ENCODE data around the gene SFRP2. TPM values are rescaled to one million over a fixed set of nuclear protein-coding genes. Genes with fewer than 3 reads are reported as not detected.

Gene SFRP2
- total and polyA plus RNA-seq, 2 of the 4 experiments (the other 2 are of a cell fraction), result not detected

DNA sequence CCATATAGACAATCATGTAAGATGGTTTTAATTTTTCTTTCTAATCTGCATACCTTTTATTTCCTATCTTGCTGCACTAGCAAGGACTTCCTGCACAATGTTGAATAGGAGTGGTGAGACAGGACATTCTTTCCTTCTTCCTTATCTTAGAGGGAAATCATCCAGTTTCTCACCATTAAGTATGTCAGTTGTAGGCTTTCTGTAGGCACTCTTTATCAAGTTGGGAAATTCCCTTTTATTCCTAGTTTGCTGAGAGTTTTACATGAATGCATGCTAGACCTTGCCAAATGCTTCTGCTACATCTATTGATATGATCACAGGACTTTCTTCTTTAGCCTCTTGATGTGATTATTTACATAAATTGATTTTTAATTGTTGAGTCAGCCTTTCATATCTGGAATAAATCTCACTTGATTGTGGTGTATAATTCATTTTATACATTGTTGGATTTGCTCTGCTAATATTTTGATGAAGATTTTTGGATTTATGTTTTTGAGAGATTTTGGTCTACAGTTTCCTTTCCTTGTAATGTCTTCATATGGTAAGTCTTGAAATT lies 52.9 kb downstream of the SFRP2 start:
- Histone ChIP-seq H2AK9ac (replicated peaks; ENCODE audit: low read depth, low read length, poor library complexity) (no peak overlapping the region), H4K91ac (ENCODE audit: insufficient read depth, low read depth, low read length) (no peak overlapping the region), H2BK5ac (ENCODE audit: low read depth, low read length, poor library complexity, severe bottlenecking) (no peak overlapping the region), H3K23ac (ENCODE audit: low read depth, low read length) (no peak overlapping the region), H4K8ac (ENCODE audit: low read depth in 2 of 2, low read length in 2 of 2) (no peak overlapping the region), H3K18ac (ENCODE audit: low read depth, low read length) (no peak overlapping the region), H2AFZ (replicated peaks; ENCODE audit: low read length, poor library complexity) (no peak overlapping the region), H3K9me1 (ENCODE audit: insufficient read depth, low read length) (no peaks in the 10 kb centered on the region), H3K4me1 (ENCODE audit: control insufficient read depth, insufficient read depth, low read length) (no peaks in the 10 kb centered on the region), H2BK20ac (ENCODE audit: low read depth, low read length) (no peak overlapping the region), H3K79me1 (ENCODE audit: low read depth in 1 of 2, low read length in 2 of 2) (no peaks in the 10 kb centered on the region), H4K5ac (ENCODE audit: low read depth, low read length) (no peak overlapping the region), H2BK120ac (ENCODE audit: low read depth, low read length) (no peak overlapping the region), H3K36me3 (ENCODE audit: control insufficient read depth, insufficient read depth, low read length) (no peaks in the 10 kb centered on the region), H2AK5ac (ENCODE audit: low read depth, low read length) (no peak overlapping the region), H3K56ac (ENCODE audit: extremely low read depth, insufficient read depth, low read length) (no peak overlapping the region), H2BK15ac (ENCODE audit: low read depth, low read length) (no peak overlapping the region), H3K27me3 (ENCODE audit: control insufficient read depth, insufficient read depth, low read length) (no peaks in the 10 kb centered on the region), H3K4me3 (ENCODE audit: insufficient read depth, low read depth, low read length) (no peak overlapping the region), H4K20me1 (ENCODE audit: insufficient read depth, low read length) (no peaks in the 10 kb centered on the region), H3K4ac (ENCODE audit: low read depth, low read length) (no peak overlapping the region), H3K27ac (ENCODE audit: insufficient read depth, low read length) (no peak overlapping the region), H3K9me3 (ENCODE audit: control insufficient read depth, insufficient read depth, low read length) (no peaks in the 10 kb centered on the region), H3K9ac (ENCODE audit: low read depth, low read length) (no peak overlapping the region), H3K4me2 (ENCODE audit: low read depth, low read length) (no peak overlapping the region), H3K14ac (replicated peaks; ENCODE audit: low read depth, low read length) (no peak overlapping the region)
- CTCF ChIA-PET, result no interaction called here
- TF ChIP-seq MXI1 (IDR thresholded peaks at IDR 0.05; ENCODE audit: borderline replicate concordance, low read depth, low read length), result no peak
- TF ChIP-seq FOS (IDR thresholded peaks at IDR 0.05; ENCODE audit: low read depth, low read length), result no peak
- TF ChIP-seq, protein P1, sequence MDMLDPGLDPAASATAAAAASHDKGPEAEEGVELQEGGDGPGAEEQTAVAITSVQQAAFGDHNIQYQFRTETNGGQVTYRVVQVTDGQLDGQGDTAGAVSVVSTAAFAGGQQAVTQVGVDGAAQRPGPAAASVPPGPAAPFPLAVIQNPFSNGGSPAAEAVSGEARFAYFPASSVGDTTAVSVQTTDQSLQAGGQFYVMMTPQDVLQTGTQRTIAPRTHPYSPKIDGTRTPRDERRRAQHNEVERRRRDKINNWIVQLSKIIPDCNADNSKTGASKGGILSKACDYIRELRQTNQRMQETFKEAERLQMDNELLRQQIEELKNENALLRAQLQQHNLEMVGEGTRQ (IDR thresholded peaks at IDR 0.05; ENCODE audit: low read depth, low read length), result no peak
- TF ChIP-seq RFX5 (IDR thresholded peaks at IDR 0.05; ENCODE audit: low read depth, low read length), result no peak
- no peak for TF ChIP-seq ELK1 (IDR thresholded peaks at IDR 0.05; ENCODE audit: borderline replicate concordance, low read depth, low read length)
- TF ChIP-seq POLR2A (IDR thresholded peaks at IDR 0.05; ENCODE audit: low read depth, low read length), result no peak
- no peak for TF ChIP-seq RCOR1 (IDR thresholded peaks at IDR 0.05; ENCODE audit: insufficient replicate concordance, low read length)
- TF ChIP-seq MAFK (IDR thresholded peaks at IDR 0.05; ENCODE audit: low read depth, low read length), result no peak
- TF ChIP-seq MAZ (IDR thresholded peaks at IDR 0.05; ENCODE audit: borderline replicate concordance, low read depth, low read length), result no peak
- TF ChIP-seq BHLHE40 (IDR thresholded peaks at IDR 0.05; ENCODE audit: low read depth, low read length), result no peak
- no peak for TF ChIP-seq NFE2L2 (IDR thresholded peaks at IDR 0.05; ENCODE audit: low read depth, low read length)
- no peak for TF ChIP-seq RAD21 (IDR thresholded peaks at IDR 0.05; ENCODE audit: low read length)
- no peak for TF ChIP-seq CEBPB (IDR thresholded peaks at IDR 0.05; ENCODE audit: low read depth, low read length)
- TF ChIP-seq CHD1 (IDR thresholded peaks at IDR 0.05; ENCODE audit: low read depth, low read length), result no peak
- no peak for TF ChIP-seq SMC3 (IDR thresholded peaks at IDR 0.05; ENCODE audit: low read depth, low read length)
- no peak for TF ChIP-seq CTCF (conservative IDR thresholded peaks at IDR 0.05; ENCODE audit: low read depth, low read length)
- ATAC-seq (ENCODE audit: low read depth) (no peak), DNase-seq (no peak)
- dilution Hi-C loops (cut with HindIII; ENCODE audit: low sequenced_read_pairs, unreplicated experiment), result no loop called here
- BruUV-seq (replicated peaks), result no TSS peak
- in situ Hi-C loops (cut with MboI; ENCODE audit: low sequenced_read_pairs), result no loop called here
- intact Hi-C loops (cut with micrococcal nuclease), result no loop called here
- POLR2A ChIA-PET (ENCODE audit: unreplicated experiment), result no interaction called here
